OCI-LY7 (cell line): ENCODE results near the gene MRPL42. TPM values are rescaled to one million over a fixed set of nuclear protein-coding genes. Genes with fewer than 3 reads are reported as not detected.

Source experiments
- BruUV-seq: library from RNA; stranded (reverse); fragments of 400-500 nt; replicated peaks from 2 replicates; lab custom pipeline; 2021; lab: Mats Ljungman, UMichigan
- CTCF ChIA-PET: fragments of 300-600 bp; sonication (Branson Sonifier 250); formaldehyde crosslinking; loops from one replicate; lab custom pipeline; 2022; ENCODE audit warnings: antibody characterized with exemption; ENCODE audit not compliant: unreplicated experiment; lab: Charles Lee
- POLR2A ChIA-PET: fragments of 300-600 bp; sonication (Branson Sonifier 250); formaldehyde crosslinking; loops from one replicate; lab custom pipeline; 2022; ENCODE audit warnings: antibody characterized with exemption; lab: Charles Lee
- DNase-seq: peaks from one replicate; pipeline ENCODE4 v3.0.0-alpha.2; 2015; ENCODE audit warnings: low spot score
- H2AFZ ChIP-seq: fragments of 200-600 bp; sonication (generic), shearing (Covaris generic); 2 replicates; pipeline ENCODE4 v1.6.1; 2014; ENCODE audit warnings: mild to moderate bottlenecking, antibody characterized with exemption, low read length, moderate library complexity
- H3K27ac ChIP-seq: fragments of 200-600 bp; sonication (generic); 2 replicates; pipeline ENCODE4 v1.5.1; 2014; ENCODE audit warnings: mixed run types, low read depth, mild to moderate bottlenecking, moderate library complexity, low read length, inconsistent platforms; ENCODE audit not compliant: poor library complexity, severe bottlenecking
- H3K36me3 ChIP-seq: fragments of 200-600 bp; sonication (generic); 2 replicates; pipeline ENCODE4 v1.6.1; 2014; ENCODE audit warnings: mild to moderate bottlenecking, antibody characterized with exemption, low read length, moderate library complexity, mixed read lengths; ENCODE audit not compliant: insufficient read depth
- H3K4me1 ChIP-seq: fragments of 200-600 bp; sonication (generic); 2 replicates; pipeline ENCODE4 v1.5.1; 2014; ENCODE audit warnings: mild to moderate bottlenecking, low read length; ENCODE audit not compliant: insufficient read depth, poor library complexity, severe bottlenecking
- H3K4me2 ChIP-seq: fragments of 200-600 bp; sonication (generic); 2 replicates; pipeline ENCODE4 v1.6.1; 2014; ENCODE audit warnings: mild to moderate bottlenecking, low read length
- H3K4me3 ChIP-seq: fragments of 200-600 bp; sonication (generic); 2 replicates; pipeline ENCODE4 v1.5.1; 2014; ENCODE audit warnings: mild to moderate bottlenecking, low read depth, low read length; ENCODE audit not compliant: poor library complexity, severe bottlenecking
- H3K79me2 ChIP-seq: fragments of 200-600 bp; sonication (generic); 2 replicates; pipeline ENCODE4 v1.6.1; 2016; ENCODE audit warnings: low read depth, mild to moderate bottlenecking, low read length, moderate library complexity, mixed read lengths; ENCODE audit not compliant: insufficient read depth
- H3K9me2 ChIP-seq: fragments of 200-600 bp; sonication (generic); 2 replicates; pipeline ENCODE4 v1.6.1; 2016; ENCODE audit warnings: mild to moderate bottlenecking, low read length, mixed read lengths; ENCODE audit not compliant: insufficient read depth
- H3K9me3 ChIP-seq: fragments of 200-600 bp; sonication (generic); 2 replicates; pipeline ENCODE4 v1.6.1; 2014; ENCODE audit warnings: mild to moderate bottlenecking, mixed run types, low read length, mixed read lengths
- H4K20me1 ChIP-seq: fragments of 200-600 bp; sonication (generic); 2 replicates; pipeline ENCODE4 v1.6.1; 2014; ENCODE audit warnings: mild to moderate bottlenecking, antibody characterized with exemption, low read length, moderate library complexity, mixed read lengths; ENCODE audit not compliant: insufficient read depth
- EZH2phosphoT487 ChIP-seq: fragments of 200-600 bp; sonication (generic); IDR thresholded peaks from 2 replicates; pipeline ENCODE4 v1.6.1; 2018; ENCODE audit warnings: low read depth, borderline replicate concordance, mild to moderate bottlenecking, mixed run types, antibody characterized with exemption, low read length, moderate library complexity, mixed read lengths
- intact Hi-C: fragments of 100-400 bp; cut with micrococcal nuclease; formaldehyde crosslinking; loops from one replicate; pipeline ENCODE4 v1.10.0; 2022; ENCODE audit not compliant: unreplicated experiment
- total RNA-seq, 2 experiments: library from RNA; depleted of rRNA in 1 of 2; stranded (reverse); fragments of >200 nt in 1 of 2; shearing (Covaris generic) in 1 of 2; gene quantifications; 2 replicates each; pipeline ENCODE4 v1.2.3, GENCODE V29; 2014 to 2022
- TF ChIP-seq, protein P1 (sequence below): fragments of 200-600 bp; sonication (generic); conservative IDR thresholded peaks from 2 replicates; pipeline ENCODE4 v1.5.1; 2014; ENCODE audit warnings: mild to moderate bottlenecking, antibody characterized with exemption, low read length, moderate library complexity, mixed read lengths

The MRPL42 gene
- total RNA-seq, 2 experiments from 2014 or later: 51.3 to 61.6 TPM

DNA sequence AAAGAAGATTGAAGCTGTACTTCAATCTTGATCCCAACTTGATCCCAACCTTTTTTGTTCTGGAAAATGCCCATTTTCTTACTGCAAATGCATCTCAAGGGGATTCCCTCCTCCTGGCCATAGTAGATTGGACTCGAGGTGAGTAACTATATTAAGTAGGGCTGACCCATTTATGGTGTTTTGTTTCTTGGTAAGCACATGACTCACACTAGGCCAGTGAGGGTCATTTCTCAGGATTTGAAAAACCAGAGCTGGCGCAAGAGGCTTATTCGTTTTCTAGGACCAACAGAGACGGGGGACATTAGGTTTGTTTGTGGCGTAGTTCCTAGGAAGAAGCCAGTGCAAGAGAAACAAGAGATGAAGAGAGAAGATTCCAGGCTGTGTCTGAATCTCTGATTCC lies 51.4 kb downstream of the MRPL42 start:
- no TSS peak for BruUV-seq
- Histone ChIP-seq H4K20me1 (no peaks in the 10 kb centered on the region), H3K4me3 (no peak overlapping the region), H3K9me3 (no peaks in the 10 kb centered on the region), H2AFZ (no peak overlapping the region), H3K4me1 (no peaks in the 10 kb centered on the region), H3K27ac (no peak overlapping the region), H3K9me2 (no peaks in the 10 kb centered on the region), H3K79me2 (no peaks in the 10 kb centered on the region), H3K36me3 (no peaks in the 10 kb centered on the region), H3K4me2 (no peak overlapping the region)
- no peak for DNase-seq
- intact Hi-C loops: no loop called here
- TF ChIP-seq, protein P1, sequence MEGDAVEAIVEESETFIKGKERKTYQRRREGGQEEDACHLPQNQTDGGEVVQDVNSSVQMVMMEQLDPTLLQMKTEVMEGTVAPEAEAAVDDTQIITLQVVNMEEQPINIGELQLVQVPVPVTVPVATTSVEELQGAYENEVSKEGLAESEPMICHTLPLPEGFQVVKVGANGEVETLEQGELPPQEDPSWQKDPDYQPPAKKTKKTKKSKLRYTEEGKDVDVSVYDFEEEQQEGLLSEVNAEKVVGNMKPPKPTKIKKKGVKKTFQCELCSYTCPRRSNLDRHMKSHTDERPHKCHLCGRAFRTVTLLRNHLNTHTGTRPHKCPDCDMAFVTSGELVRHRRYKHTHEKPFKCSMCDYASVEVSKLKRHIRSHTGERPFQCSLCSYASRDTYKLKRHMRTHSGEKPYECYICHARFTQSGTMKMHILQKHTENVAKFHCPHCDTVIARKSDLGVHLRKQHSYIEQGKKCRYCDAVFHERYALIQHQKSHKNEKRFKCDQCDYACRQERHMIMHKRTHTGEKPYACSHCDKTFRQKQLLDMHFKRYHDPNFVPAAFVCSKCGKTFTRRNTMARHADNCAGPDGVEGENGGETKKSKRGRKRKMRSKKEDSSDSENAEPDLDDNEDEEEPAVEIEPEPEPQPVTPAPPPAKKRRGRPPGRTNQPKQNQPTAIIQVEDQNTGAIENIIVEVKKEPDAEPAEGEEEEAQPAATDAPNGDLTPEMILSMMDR: no peak
- no peak for TF ChIP-seq EZH2phosphoT487
- POLR2A ChIA-PET: no interaction called here
- CTCF ChIA-PET: interaction anchor here (0.8 kb wide), 1 partner anchor 14 kb away, joined by 3 read pairs; no protein-coding TSS in a partner anchor

DNA sequence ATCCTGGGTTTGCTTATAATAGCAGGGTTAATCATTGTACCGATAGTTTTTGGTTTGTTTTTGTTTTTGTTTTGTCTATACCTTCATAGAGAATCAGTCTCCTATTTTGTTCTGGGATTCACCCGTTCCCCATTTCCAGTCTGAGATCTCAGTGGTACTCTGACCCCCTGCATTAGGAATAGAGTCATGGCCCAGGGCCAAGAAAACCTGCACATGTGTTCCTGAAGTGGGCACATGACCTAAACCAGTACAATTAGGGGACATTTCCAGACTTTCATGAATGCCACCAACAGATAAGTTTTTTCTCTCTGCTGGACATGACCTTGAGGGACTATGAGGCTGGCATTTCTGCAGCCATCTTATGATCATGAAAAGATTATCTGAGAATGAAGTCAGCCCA lies 52.5 kb downstream of the MRPL42 start:
- Histone ChIP-seq H3K36me3 (no peaks in the 10 kb centered on the region), H3K4me3 (no peak overlapping the region), H2AFZ (no peak overlapping the region), H3K4me2 (no peak overlapping the region), H3K9me2 (no peaks in the 10 kb centered on the region), H3K79me2 (no peaks in the 10 kb centered on the region), H3K9me3 (no peaks in the 10 kb centered on the region), H3K27ac (no peak overlapping the region), H4K20me1 (no peaks in the 10 kb centered on the region), H3K4me1 (no peaks in the 10 kb centered on the region)
- no TSS peak for BruUV-seq
- no peak for DNase-seq
- TF ChIP-seq, protein P1: no peak
- no peak for TF ChIP-seq EZH2phosphoT487
- POLR2A ChIA-PET: no interaction called here
- CTCF ChIA-PET: no interaction called here
- intact Hi-C loops: no loop called here

DNA sequence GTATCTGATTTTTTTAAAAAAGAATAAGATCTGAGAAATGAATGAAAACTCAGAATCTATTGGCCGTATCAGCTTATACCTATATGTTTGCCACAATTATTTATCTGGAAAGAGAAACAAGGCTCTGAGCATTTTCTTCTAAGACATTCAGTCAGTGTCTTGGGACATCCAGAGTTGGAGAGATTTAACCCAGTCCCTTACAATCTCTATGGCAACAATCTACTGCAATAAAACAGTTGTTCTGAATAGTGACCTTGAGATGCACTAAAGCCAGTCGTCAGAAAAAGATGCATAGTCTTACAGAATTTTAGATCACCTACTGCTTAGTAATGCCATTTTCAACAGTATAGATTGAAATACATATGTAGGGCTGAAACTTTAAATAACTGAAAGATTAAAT lies 53.1 kb downstream of the MRPL42 start:
- H2AFZ ChIP-seq: no peak overlapping the region
- H3K9me3 ChIP-seq: no peaks in the 10 kb centered on the region
- H3K4me1 ChIP-seq: no peaks in the 10 kb centered on the region
- no peak for DNase-seq
- no peaks in the 10 kb centered on the region for H3K36me3 ChIP-seq
- TF ChIP-seq, protein P1: no peak
- TF ChIP-seq EZH2phosphoT487: no peak
- H3K9me2 ChIP-seq: no peaks in the 10 kb centered on the region
- ChIA-PET POLR2A (no interaction called here), CTCF (no interaction called here)
- no peaks in the 10 kb centered on the region for H3K79me2 ChIP-seq
- intact Hi-C loops: no loop called here
- no peak overlapping the region for H3K4me2 ChIP-seq
- H3K27ac ChIP-seq: no peak overlapping the region
- no peak overlapping the region for H3K4me3 ChIP-seq
- no TSS peak for BruUV-seq
- no peaks in the 10 kb centered on the region for H4K20me1 ChIP-seq
